Measurements from ENCODE around the gene SORBS2. TPM values are rescaled to one million over a fixed set of nuclear protein-coding genes. Genes with fewer than 3 reads are reported as not detected.

Gene SORBS2
- total RNA-seq, 1 experiment from 2014 or later, result 0.34 TPM

DNA sequence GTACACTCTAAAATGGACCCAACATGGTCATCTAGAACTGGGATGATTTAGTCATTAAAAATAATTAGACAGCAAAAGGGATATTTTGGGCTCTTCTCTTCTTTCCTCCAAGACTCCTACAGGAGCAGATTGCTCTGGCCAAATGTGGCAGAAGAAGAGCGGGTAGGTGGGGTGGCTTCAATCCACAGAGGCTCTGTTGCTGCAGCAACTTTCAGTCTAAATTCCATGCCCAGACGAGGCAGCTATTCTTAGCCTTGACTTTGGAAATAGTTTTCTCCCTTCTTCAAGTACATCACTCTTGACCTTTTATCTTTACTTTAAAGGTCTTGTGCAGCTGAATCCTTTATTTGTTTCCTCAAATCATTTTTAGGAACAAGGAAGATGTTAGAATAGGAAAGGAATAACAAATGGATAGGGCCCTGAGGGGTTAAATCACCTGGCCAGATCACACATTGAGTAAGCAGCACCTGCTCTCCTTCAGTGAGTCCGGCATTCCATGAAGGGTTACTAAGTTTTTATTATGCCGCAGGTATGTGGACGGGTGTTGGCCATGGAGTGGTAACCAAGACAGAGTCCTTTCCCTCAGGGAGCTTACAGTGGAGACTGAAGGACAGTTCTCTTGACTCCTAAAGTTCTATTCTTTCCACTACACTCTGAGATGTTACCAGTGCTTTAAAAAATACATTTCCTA is 19.3 kb upstream of the SORBS2 start:
- no TSS peak for BruUV-seq (replicated peaks)
- no peaks in the 10 kb centered on the region for H3K9me3 ChIP-seq (ENCODE audit: control insufficient read depth in 1 of 2, insufficient read depth in 1 of 2, low read depth in 1 of 2, low read length in 2 of 2)
- no peaks in the 10 kb centered on the region for H3K79me2 ChIP-seq (ENCODE audit: insufficient read depth, low read length)
- CTCF ChIA-PET, result no interaction called here
- no peaks in the 10 kb centered on the region for H3K27me3 ChIP-seq (ENCODE audit: insufficient read depth, low read length)
- no peak overlapping the region for H3K4me3 ChIP-seq (replicated peaks in 1 of 2; ENCODE audit: low read depth in 1 of 2, low read length in 2 of 2)
- intact Hi-C loops (cut with micrococcal nuclease), result no loop called here
- TF ChIP-seq SIN3A (IDR thresholded peaks at IDR 0.05; ENCODE audit: low read depth), result no peak
- TF ChIP-seq MAX (IDR thresholded peaks at IDR 0.05), result no peak
- no peak for TF ChIP-seq ZBTB33 (IDR thresholded peaks at IDR 0.05; ENCODE audit: extremely low read depth, insufficient replicate concordance, low read length)
- TF ChIP-seq, protein P1, sequence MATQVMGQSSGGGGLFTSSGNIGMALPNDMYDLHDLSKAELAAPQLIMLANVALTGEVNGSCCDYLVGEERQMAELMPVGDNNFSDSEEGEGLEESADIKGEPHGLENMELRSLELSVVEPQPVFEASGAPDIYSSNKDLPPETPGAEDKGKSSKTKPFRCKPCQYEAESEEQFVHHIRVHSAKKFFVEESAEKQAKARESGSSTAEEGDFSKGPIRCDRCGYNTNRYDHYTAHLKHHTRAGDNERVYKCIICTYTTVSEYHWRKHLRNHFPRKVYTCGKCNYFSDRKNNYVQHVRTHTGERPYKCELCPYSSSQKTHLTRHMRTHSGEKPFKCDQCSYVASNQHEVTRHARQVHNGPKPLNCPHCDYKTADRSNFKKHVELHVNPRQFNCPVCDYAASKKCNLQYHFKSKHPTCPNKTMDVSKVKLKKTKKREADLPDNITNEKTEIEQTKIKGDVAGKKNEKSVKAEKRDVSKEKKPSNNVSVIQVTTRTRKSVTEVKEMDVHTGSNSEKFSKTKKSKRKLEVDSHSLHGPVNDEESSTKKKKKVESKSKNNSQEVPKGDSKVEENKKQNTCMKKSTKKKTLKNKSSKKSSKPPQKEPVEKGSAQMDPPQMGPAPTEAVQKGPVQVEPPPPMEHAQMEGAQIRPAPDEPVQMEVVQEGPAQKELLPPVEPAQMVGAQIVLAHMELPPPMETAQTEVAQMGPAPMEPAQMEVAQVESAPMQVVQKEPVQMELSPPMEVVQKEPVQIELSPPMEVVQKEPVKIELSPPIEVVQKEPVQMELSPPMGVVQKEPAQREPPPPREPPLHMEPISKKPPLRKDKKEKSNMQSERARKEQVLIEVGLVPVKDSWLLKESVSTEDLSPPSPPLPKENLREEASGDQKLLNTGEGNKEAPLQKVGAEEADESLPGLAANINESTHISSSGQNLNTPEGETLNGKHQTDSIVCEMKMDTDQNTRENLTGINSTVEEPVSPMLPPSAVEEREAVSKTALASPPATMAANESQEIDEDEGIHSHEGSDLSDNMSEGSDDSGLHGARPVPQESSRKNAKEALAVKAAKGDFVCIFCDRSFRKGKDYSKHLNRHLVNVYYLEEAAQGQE (IDR thresholded peaks at IDR 0.05; ENCODE audit: low read depth), result no peak
- no peak for TF ChIP-seq ZFX (IDR thresholded peaks at IDR 0.05)
- no peak for TF ChIP-seq RAD21 (IDR thresholded peaks at IDR 0.05; ENCODE audit: low read depth)
- no peak for TF ChIP-seq EGR1 (IDR thresholded peaks at IDR 0.05; ENCODE audit: low read depth)
- TF ChIP-seq ATF3 (IDR thresholded peaks at IDR 0.05), result no peak
- no peak for TF ChIP-seq YY1 (IDR thresholded peaks at IDR 0.05; ENCODE audit: extremely low read depth, insufficient replicate concordance, low read depth, low read length)
- TF ChIP-seq SP1 (IDR thresholded peaks at IDR 0.05; ENCODE audit: low read depth), result no peak
- no peak for TF ChIP-seq ZNF274 (IDR thresholded peaks at IDR 0.05; ENCODE audit: low read depth, low read length)
- TF ChIP-seq CEBPB (IDR thresholded peaks at IDR 0.05; ENCODE audit: low read depth), result no peak
- no peak for TF ChIP-seq TCF7L2 (IDR thresholded peaks at IDR 0.05; ENCODE audit: borderline replicate concordance, extremely low read depth, insufficient read depth, insufficient read length)
- no peak for TF ChIP-seq POLR2AphosphoS5 (IDR thresholded peaks at IDR 0.05; ENCODE audit: low read depth, low read length)
- TF ChIP-seq CBX3 (IDR thresholded peaks at IDR 0.05; ENCODE audit: low read depth), result no peak
- no peak for TF ChIP-seq EZH2 (IDR thresholded peaks at IDR 0.05)
- TF ChIP-seq ELF1 (IDR thresholded peaks at IDR 0.05; ENCODE audit: borderline replicate concordance, low read depth), result no peak
- H2AFZ ChIP-seq (ENCODE audit: low read depth, low read length, poor library complexity, severe bottlenecking), result no peak overlapping the region
- H3K4me2 ChIP-seq (ENCODE audit: low read length), result no peak overlapping the region
- no peak overlapping the region for H3K27ac ChIP-seq (ENCODE audit: low read depth, low read length)
- DNase-seq (ENCODE audit: low read depth, low spot score), result no peak
- no peak for ATAC-seq
- H3K36me3 ChIP-seq (ENCODE audit: control insufficient read depth in 1 of 2, insufficient read depth in 2 of 2, low read length in 2 of 2), result no peaks in the 10 kb centered on the region
- no peaks in the 10 kb centered on the region for H3K9me2 ChIP-seq (ENCODE audit: insufficient read depth)
- H3K4me1 ChIP-seq (ENCODE audit: control insufficient read depth in 1 of 2, insufficient read depth in 2 of 2, low read length in 2 of 2), result no peaks in the 10 kb centered on the region; a peak in 1 of 4 replicates
- RAD21 ChIA-PET (ENCODE audit: low non-redundant PET in 1 of 2, low total read pairs in 2 of 2, uncharacterized antibody in 2 of 2, unreplicated experiment in 2 of 2), result no interaction called here
- H3K9ac ChIP-seq (ENCODE audit: low read length), result no peak overlapping the region
- no peaks in the 10 kb centered on the region for H4K20me1 ChIP-seq (ENCODE audit: insufficient read depth)
- POLR2A ChIA-PET, result no interaction called here
